Activated CD4-positive, CD25-positive, alpha-beta regulatory T cell treated with anti-CD3 and anti-CD28 coated beads, Interleukin-2, amount 50 U/mL, for 72 hours (primary cell): ENCODE results near the gene SPIN1.

ENCODE experiments used
- DNase-seq: peaks from one replicate; pipeline ENCODE4 v3.0.0; 2021

Gene SPIN1

DNA sequence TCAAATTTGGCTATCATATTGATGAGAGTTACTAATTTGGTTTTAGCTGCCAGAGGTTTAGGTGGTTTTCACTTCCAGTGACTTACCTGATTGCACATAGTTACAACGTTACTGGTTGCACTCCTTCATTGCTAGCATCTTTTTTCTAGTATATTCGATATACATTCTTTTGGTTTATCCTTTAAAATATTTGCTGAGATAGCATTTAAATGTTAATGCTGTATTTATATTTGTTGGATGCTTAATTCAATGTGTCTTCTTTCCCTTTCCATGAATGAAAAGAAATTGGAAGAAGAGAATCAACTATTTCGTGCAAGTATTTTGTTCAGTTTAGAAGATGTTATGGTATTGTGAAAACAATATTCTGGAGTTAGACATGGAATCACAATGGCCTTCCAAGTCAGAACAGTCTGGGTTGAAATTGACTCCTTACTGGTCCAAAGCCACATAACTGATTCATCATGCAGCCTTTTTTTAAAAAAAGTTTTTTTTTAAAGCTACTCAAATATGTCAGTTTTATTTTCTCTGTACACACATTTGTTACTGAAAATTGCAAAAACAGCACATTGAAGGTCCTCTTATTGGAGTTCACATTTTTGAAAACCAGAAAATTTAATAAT is 2.2 kb downstream of the SPIN1 start:
- DNase-seq: no peak

DNA sequence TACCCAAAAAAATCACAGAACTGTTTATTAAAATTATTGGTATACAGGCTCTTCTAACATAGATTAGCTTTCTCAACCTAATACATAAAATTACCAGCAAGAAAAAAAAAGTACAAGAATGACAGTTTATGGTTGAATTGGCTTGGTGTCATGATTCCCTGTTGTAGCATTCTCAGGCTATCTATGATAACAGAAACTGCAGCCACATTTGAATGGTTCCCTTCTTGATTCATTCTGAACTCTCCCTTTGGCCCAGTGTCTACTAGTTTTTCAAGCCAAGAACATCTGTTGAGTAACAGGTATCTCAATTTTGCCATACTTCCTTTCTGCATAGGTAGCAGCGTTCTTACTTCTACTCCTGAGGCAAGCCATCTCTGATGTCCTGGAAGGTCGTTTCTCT is 3.0 kb downstream of the SPIN1 start:
- no peak for DNase-seq

DNA sequence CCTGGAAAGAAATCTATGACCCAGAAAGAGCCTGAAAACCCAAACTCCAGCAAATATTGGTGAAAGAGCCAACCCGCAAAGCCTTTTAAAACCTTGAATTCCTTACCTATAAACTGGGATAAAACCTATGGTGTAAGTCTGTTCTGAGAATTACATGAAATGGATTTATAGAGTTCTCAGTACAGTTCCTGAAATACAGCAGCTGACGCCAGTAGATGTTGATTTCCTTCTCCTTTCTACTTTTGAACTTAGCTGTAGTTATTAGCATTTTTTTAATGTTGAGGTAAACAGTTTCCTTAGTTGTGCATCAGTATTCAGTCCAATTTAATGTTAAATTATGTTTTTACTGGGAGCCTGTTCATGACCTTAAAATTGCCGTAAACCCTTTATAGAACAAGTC is 3.7 kb downstream of the SPIN1 start:
- no peak for DNase-seq

DNA sequence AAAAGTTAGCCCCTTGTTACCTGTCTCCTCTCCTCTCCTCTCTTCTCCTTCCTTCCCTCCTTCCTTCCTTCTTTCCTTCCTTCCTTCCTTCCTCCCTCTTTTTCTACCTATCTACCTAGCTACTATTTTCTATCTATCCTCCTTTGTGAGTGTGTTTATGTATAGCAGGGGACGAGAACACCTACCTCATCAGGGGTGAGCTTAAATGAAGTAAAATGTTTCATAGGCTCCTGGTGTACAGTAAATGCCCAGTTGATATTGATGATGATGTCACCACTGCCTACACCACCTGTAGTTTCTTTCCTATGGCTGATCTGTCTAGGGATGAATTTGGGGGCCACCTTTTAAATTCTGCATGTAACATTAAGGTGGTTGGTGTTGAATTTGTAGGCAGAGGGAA is 4.3 kb downstream of the SPIN1 start:
- no peak for DNase-seq

DNA sequence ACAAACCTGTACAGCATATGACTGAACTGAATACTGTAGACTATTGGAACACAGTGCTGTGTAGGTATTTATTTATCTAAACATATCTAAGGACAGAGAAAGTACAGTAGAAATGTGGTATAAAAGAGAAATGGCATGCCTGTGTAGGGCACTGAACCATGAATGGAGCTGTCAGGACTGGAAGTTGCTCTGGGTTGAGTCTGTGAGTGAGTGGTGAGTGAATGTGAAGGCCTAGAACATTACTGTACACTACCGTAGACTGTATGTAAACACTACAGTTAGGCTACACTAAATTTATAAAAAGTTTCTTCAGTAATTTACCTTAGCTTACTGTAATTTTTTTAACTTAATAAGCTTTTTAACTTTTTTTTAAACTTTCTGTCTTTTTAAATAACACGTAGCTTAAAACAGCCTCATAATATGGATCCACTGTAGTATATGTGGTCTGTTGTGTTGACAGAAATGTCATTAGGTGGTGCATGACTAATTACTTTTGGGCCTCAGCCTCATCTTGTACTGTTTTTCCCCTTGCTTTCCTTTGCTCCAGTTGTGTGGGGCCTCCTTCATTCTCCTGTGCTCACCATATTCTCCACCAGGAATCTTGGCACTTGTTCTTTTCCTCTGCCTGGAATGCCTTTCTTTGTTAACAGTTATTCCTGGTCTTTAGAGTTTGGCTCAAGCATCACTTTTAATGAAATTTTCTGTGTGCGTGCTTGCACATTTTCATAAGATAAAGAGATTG is 8.8 kb downstream of the SPIN1 start:
- DNase-seq: no peak

DNA sequence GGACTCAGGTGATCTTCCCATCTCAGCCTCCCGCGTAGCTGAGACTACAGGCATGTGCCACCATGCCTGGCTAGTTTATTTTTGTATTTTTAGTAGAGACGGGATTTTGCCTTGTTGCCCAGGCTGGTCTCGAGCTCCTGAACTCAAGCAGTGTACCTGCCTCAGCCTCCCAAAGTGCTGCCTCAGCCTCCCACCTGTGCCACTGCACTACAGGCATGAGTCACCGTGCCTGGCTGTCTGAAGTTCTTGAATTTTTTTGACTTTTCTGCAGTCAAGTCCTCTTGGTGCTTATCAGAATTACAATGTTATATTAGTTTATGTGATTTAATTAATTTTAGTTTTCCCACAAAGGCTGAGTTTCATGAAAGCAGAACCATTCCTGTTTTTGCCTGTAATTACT is 9.8 kb downstream of the SPIN1 start:
- DNase-seq: no peak

DNA sequence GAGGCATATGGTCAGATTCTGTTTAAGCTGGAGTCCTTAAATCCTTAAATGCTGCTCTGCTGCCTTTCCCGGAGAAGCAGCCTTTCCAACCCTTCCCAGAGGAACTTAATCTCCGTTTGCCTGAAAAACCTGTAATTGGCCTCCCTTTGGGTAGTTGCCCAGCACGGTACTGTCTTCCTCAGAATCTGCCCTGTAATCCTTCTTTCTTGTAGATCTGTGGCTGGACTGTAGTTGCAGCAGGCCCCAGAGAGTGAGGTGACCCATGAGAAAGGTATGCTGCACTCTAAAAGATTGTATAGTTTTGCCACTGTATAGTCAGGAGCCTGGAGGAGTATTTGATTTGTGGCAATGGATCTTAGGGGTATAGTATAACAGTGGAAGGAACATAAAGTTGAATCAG is 11.7 kb downstream of the SPIN1 start:
- DNase-seq: no peak

DNA sequence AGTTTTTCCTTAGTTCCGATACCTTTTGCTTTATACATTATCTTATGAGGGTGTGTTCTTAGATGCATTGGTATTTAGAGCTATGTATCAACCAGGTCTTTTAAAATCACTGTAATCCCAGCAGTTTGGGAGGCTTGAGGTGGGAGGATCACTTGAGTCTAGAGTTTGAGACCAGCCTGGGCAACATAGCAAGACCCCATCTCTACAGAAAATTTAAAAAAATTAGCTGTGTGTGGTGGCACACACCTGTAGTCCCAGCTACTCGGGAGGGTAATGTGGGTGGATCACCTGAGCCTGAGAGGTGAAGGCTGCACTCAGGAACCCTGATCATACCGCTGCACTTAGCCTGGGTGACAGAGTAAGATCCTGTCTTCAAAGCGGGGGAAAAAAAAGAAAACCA is 15.1 kb downstream of the SPIN1 start:
- DNase-seq: no peak

DNA sequence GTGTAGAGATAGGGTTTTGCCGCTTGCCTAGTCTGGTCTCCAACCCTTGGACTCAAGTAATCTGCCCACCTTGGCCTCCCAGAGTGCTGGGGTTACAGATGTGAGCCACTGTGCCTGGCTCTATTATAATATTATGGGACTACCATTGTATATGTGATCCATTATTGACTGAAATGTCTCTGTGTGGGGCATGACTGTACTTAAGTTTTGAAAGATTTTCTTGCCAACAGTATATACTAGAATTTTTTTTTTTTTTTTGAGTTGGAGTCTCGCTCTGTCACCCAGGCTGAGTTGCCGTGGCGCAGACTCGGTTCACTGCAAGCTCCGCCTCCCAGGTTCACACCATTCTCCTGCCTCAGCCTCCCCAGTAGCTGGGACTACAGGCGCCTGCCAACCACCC is 17.8 kb downstream of the SPIN1 start:
- no peak for DNase-seq

DNA sequence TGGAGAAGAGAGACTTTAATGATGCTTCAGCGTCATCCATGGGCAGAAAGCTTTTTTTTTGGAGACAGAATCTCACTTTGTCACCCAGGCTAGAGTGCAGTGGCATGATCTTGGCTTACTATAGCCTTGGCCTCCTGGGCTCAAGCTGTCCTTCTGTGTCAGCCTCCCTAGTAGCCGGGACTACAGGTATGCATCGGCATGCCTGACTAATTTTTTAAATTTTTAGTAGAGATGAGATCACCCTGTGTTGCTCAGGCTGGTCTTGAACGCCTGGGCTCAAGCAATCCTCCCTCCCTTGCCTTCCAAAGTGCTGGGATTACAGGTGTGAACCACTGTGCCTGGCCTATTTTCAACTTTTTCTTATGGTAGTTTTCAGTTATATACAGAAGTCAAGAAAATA is 23.2 kb downstream of the SPIN1 start:
- no peak for DNase-seq

DNA sequence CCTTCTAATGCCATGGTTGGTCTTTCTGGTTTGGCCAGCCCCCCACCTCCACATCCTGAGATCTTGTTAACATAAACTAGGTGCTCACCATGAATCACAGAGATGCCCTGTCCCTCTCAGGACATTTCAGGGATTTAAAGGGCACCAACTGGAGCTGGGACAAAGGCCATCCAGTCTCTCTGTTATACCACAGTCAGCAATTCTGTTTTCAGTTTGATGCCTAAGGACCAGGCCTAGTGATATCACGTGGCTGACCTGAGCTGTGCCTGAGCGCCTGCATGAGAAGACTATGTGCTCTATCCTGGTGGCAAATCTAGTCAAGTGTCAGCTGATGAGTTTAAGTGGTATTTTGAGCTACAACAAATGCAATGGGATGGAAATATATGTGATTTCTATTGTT is 26.1 kb downstream of the SPIN1 start:
- no peak for DNase-seq

DNA sequence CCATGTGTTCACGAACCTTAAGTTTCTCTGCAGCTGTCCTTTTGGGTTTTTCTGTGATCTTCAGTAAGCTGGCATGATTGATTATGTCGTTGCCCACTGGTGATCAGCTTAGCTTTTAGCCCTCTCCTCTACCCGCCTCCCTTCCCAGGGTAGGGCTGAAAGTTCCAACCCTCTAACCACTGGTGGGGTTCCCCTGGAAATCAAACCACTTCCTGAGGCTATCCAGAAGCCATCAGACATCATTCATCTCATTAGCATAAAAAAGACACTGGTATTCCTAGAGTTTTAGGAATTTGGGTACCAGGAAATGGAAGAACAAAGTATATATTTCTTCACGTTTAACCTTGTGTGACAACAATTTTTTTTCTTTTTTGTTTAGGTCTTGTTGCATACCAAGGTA is 29.8 kb downstream of the SPIN1 start:
- no peak for DNase-seq

DNA sequence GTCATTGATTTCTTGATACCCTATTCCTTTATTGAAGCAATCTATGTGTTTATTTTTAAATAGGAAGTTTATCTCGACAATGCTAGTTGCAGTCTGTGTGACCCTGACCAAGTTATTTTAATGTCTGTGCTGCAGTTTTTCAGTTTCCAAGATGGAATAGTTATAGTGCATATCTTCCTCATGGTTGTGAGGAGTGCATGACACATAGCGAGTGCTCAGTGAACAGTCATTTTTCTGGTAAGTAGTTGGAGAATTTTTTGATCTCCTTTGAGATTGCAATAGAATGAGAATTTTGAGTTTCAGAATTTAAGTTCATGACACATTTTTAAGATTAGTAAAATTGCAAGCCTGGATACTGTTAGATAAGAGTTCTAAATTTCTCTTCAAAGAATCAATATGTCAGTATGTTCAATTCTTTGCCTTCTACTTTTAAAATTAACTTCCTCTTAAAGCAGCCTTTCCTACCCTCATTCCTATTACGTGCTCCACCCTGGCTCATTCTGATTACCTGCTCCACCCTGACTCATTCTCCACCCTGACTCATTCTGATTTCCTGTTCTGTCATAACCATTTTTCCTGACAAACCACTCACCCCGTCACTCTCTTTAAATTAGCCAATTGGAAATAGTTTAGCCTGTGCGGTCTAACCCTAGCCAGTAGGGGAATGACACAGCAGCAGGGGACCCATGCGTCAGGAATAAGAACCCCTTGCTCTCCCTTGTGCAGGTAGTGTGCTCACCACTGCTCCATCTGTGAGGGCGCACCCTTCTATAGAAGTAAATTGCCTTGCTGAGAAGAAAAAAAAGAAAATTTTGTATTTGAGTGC is 30.7 kb downstream of the SPIN1 start:
- DNase-seq: peak; percentile 32

DNA sequence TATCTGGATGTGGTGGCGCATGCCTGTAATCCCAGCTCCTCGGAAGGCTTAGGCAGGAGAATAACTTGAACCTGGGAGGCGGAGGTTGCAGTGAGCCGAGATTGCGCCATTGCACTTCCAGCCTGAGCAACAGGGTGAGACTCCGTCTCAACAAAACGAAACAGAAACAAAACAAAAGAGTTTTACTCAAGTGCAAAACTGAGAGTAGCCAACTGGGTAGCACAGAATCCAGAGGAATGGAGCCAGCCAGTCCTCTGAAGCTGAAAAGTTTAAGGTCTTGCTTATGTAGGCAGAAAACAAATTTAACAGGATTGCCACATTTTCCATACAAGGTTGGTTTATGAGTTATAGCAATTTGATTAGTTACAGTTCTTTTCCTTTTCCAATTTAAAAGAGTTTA is 32.0 kb downstream of the SPIN1 start:
- no peak for DNase-seq

DNA sequence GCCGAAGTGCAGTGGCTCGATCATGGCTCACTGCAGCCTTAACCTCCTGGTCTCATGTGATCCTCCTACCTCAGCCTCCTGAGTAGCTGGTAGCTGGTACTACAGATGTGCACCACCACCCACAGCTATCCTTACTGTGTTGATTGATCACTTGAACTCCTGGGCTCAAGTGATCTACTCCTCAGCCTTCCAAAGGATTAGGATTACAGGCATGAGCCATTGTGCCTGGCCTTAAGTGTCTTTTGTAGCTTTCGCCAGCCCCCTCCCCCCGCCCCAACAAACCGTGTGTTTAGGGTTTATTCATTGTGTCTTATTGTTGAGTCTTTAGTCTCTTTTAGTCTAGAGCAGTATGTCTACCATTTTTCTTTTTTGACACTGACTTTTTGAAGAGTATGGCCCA is 33.1 kb downstream of the SPIN1 start:
- no peak for DNase-seq

DNA sequence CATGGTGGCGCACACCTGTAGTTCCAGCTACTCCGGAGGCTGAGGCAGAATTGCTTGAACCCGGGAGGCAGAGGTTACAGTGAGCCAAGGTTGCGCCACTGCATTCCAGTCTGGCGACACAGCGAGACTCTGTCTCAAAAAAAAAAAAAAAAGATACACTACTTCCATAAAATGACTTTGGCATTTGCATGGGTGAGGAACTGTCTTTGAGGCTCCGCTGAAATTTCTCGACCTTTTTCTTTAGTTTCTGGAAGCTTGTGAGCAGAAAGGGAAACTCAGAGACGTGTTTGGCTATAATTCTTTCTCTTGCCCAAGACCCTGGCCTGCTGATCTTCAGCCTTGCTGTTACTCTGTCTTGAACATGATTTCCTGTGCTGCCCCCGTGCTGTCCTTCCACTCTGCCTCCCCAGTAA is 37.3 kb downstream of the SPIN1 start:
- DNase-seq: no peak

DNA sequence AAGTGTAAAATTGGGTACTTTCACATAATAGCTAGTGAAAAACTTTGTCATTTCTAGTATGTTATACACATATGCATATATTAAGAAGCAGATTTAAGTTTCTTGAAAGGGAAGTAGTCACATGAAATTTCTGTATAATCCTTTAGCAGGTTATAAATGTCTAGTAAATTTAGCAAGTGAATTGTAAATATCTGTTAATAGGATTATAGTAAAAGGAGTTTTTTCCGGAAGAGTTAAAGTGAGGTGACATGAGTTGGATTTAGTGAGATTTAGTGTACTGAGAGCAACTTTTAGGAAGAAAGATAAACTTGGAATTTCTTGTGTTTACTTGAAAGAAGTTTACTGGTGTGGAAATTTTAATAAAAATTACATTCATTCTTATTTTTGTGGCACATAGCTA is 38.4 kb downstream of the SPIN1 start:
- DNase-seq: no peak

DNA sequence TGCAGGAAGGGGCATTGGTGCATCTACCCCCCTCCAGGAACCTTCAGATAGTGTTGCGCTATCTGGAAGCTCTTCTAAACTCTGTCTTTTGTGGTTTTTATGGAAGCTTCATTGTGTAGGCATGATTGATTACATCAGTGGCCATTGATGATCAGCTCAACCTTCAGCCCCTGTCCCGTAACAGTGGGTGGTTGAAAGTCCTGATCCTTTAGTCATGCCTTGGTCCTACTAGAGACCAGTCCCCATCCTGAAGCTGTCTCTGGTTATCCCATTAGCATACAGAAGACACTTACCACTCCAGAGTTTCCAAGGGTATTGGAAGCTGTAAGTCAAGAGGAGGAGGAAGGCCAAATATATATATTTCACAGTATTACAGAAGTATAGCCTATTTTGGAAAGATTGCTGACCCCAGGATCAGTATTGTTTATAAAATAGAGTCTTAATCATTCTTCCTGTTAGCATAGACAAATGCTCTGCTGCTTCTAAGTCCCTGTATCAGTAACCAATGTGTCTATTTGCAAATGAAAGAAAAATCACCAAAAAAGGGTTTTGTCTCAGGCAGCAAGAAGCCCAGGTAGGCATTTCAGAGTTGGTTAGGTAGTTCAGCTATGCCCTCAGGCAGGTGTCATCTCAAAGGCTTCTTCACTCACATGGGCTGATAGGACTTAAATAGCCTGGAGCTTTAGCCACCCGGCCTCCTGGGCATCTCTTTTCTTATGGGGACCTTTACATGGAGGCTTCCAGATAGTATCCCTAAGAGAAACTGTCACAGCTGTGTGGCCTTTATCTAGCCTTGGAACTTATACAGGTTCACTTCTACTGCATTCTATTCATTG is 41.6 kb downstream of the SPIN1 start:
- no peak for DNase-seq

DNA sequence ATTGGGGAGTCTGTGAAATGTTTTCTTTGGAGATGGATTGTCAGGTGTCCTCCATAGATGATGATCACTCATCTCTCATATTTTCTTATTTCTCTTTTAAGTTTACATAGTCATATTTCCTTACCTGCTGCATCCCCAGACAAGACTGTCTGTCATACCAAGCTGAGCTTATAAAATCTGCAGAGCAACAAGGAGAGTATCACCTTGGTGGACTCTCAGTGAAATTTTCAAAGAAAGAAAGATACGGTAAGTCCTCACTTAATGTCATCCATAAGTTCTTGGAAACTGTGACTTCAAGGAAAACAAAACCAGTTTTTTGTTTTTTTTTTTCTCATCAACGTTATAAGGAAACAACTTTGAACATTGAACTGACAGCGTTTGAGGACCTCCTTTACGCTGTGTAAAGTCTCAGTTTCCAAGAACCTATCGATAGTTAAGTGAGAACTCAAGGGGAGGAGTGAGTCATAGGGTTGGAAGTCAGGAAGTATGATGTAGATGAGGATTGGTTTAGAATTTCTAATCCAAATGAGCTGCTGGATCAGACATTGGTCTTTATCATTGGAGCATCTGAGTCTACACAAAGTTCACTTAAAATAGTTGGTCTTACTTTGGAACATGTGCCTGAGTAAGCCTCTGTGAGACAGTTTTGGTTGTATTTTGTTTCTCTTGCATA is 45.5 kb downstream of the SPIN1 start:
- no peak for DNase-seq

DNA sequence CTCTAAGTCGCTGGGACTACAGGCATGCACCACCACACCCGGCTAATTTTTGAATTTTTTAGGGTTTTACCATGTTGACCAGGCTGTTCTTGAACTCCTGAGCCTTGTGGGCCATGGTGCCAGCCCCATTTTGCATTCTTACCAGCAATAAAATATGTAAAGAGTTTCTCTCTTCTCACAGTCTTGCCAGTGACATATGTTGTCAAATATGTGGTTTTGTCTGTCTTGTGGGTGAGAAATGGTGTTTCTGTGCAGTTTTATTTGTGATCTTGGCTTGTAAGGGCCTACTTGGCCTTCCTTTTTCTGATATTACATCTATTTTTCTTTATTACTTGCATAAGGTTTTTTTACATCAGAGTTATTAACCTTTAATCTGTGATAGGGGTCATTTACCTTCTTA is 47.1 kb downstream of the SPIN1 start:
- DNase-seq: no peak

DNA sequence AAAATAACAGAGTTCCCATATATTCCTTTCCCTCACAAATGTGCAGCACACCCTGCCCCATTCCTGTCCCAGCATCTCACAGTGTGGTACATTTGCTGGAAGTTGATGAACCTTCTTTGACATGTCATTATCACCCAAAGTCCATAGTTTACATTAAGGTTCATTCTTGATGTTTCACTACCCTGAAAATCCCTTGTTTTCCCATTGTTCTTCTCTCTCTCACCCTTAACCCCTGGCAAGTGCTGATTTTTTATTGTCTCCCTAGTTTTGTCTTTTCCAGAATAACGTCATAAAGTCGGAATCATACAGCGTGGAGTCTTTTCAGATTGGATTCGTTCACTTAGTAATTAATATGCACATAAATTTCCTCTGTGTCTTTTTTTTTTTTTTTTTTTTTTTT is 48.1 kb downstream of the SPIN1 start:
- DNase-seq: no peak
